ENCODE data around the gene ZNF491. TPM values are rescaled to one million over a fixed set of nuclear protein-coding genes. Genes with fewer than 3 reads are reported as not detected.
A peak's percentile ranks its signal among the peaks of the same experiment; 100 is the strongest.
"Not testable (repeated sequence)": the region's sequence is repeated elsewhere in the genome, so short reads cannot be mapped to it uniquely, and the experiment has no call there.

Gene ZNF491
- total and polyA plus RNA-seq, 7 donors: 0.46 to 6.1 (median 3.6) TPM

GRCh38 chr19:11766597-11767591 is 31.4 kb upstream of the ZNF491 start, which contains the start of gene ZNF441:
ZNF441 (plus strand) TSS chr19:11767000; CDS start chr19:11767194, 194 bp downstream.
- intact Hi-C loops (cut with DNase I): loop anchor here (1.0 to 2.0 kb wide), 2 partner anchors 29 to 72 kb away; partner anchors contain the start of gene ZNF823
- Histone ChIP-seq H3K27me3 (no peaks in the 10 kb centered on the region), H3K27ac (peak within 1 kb of the TSS; percentile 87 to 95 (median 94)), H3K9me3 (no peaks in the 10 kb centered on the region), H3K4me3 (peak within 1 kb of the TSS; percentile 73 to 87 (median 80)), H3K4me1 (peaks cover 0 to 19% (median 16%) of the 10 kb centered on the region in 4 donors), H3K36me3 (no peaks in the 10 kb centered on the region)
- 0 to 1% methylated on average over 61 of the region's 61 CpGs for WGBS, 2 donors
- peak; percentile 98 for DNase-seq
- peak; percentile 73 to 76 for TF ChIP-seq POLR2A (IDR thresholded peaks at IDR 0.05)
- TF ChIP-seq POLR2AphosphoS5 (IDR thresholded peaks at IDR 0.05): peak; percentile 72 to 90 (median 86)
- no peak for TF ChIP-seq CTCF (IDR thresholded peaks at IDR 0.05)
- TF ChIP-seq EP300 (IDR thresholded peaks at IDR 0.05): peak in 2 of 4 donors; percentile 6 to 74

- TF ChIP-seq POLR2AphosphoS5 (IDR thresholded peaks at IDR 0.05) (peak in 3 of 4 donors; percentile 36 to 70 (median 42)), CTCF (IDR thresholded peaks at IDR 0.05) (no peak)
- 1 to 2% methylated on average over 20 of the region's 20 CpGs for WGBS, 2 donors
- Histone ChIP-seq H3K27ac (peak overlapping the region; percentile 87 to 95 (median 94)), H3K9me3 (no peaks in the 10 kb centered on the region), H3K27me3 (no peaks in the 10 kb centered on the region), H3K36me3 (no peaks in the 10 kb centered on the region), H3K4me1 (peaks cover 0 to 19% (median 16%) of the 10 kb centered on the region in 4 donors), H3K4me3 (peak overlapping the region; percentile 73 to 87 (median 80))
- intact Hi-C loops (cut with DNase I): loop anchor here (2.0 kb wide), 1 partner anchor 73 kb away; no protein-coding TSS in a partner anchor
- peak; percentile 70 for DNase-seq
These were observed 30.6 kb upstream of the ZNF491 start for GRCh38 chr19:11767633-11768133.

- Histone ChIP-seq H3K4me3 (no peak overlapping the region), H3K9me3 (peaks cover 0 to under 1% (median 0%) of the 10 kb centered on the region in 4 donors), H3K27ac (no peak overlapping the region), H3K36me3 (no peaks in the 10 kb centered on the region), H3K27me3 (no peaks in the 10 kb centered on the region), H3K4me1 (peaks cover 0 to 19% (median 16%) of the 10 kb centered on the region in 4 donors)
- intact Hi-C loops (cut with DNase I): no loop called here
- 93 to 96% methylated on average over 4 of the region's 4 CpGs for WGBS, 2 donors
- DNase-seq: no peak
- TF ChIP-seq CTCF (IDR thresholded peaks at IDR 0.05): no peak
- no peak for TF ChIP-seq EP300 (IDR thresholded peaks at IDR 0.05)
These were observed 28.3 kb upstream of the ZNF491 start for GRCh38 chr19:11769995-11770394.

- H3K36me3 ChIP-seq: not testable (repeated sequence)
- 80 to 86% methylated on average over 11 of the region's 11 CpGs for WGBS, 2 donors
These were observed 26.8 kb upstream of the ZNF491 start for GRCh38 chr19:11771520-11771919.

GRCh38 chr19:11776669-11777068 is 21.7 kb upstream of the ZNF491 start:
- DNase-seq; H3K4me1 ChIP-seq; H3K27me3 ChIP-seq; H3K4me3 ChIP-seq; H3K27ac ChIP-seq; intact Hi-C loops (cut with DNase I): not testable (repeated sequence)
- Histone ChIP-seq H3K9me3 (peaks cover 11 to 32% (median 16%) of the 10 kb centered on the region in 4 donors), H3K36me3 (peaks cover 27 to 49% (median 40%) of the 10 kb centered on the region in 4 donors)
- WGBS, 2 donors: 96 to 97% methylated on average over 11 of the region's 11 CpGs

More at GRCh38 chr19:11771520-11771919, 26.8 kb upstream of the ZNF491 start:
- H3K9me3 ChIP-seq; intact Hi-C loops (cut with DNase I); H3K27me3 ChIP-seq; H3K27ac ChIP-seq; H3K4me3 ChIP-seq; DNase-seq: not testable (repeated sequence)
- TF ChIP-seq CTCF (IDR thresholded peaks at IDR 0.05): peak in 1 of 4 experiments; percentile 14
- H3K4me1 ChIP-seq: peaks cover 0 to 16% (median 13%) of the 10 kb centered on the region in 4 donors

Data from sigmoid colon (tissue), 7 donors.